Stimulated activated CD8-positive, alpha-beta memory T cell treated with anti-CD3 and anti-CD28 coated beads, Interleukin-15, amount 100 ng/mL, for 4 hours (primary cell): ENCODE results near the gene MTMR3.
"Not testable (repeated sequence)": the region's sequence is repeated elsewhere in the genome, so short reads cannot be mapped to it uniquely, and the experiment has no call there.

Experiments
- DNase-seq, 2 donors: peaks; one replicate each; pipeline ENCODE4 v3.0.0-alpha.2; 2020; ENCODE audit warnings: low read depth in 2 of 2

Gene MTMR3

GRCh38 chr22:29967461-29967860 is 84.5 kb downstream of the MTMR3 start:
- no peak for DNase-seq

GRCh38 chr22:29971607-29972006 is 88.6 kb downstream of the MTMR3 start:
- DNase-seq, result no peak

- no peak for DNase-seq
Measured at GRCh38 chr22:29972121-29972520, 89.1 kb downstream of the MTMR3 start.

GRCh38 chr22:29973269-29973668 is 90.3 kb downstream of the MTMR3 start:
- DNase-seq, result no peak

GRCh38 chr22:29973680-29974079 is 90.7 kb downstream of the MTMR3 start:
- not testable (repeated sequence) for DNase-seq

GRCh38 chr22:29975494-29975893 is 92.5 kb downstream of the MTMR3 start:
- no peak for DNase-seq

GRCh38 chr22:29977107-29977506 is 94.1 kb downstream of the MTMR3 start:
- no peak for DNase-seq

- no peak for DNase-seq
Measured at GRCh38 chr22:29979777-29980321, 96.9 kb downstream of the MTMR3 start.

- no peak for DNase-seq
Measured at GRCh38 chr22:29983296-29983917, 100.4 kb downstream of the MTMR3 start.

- no peak for DNase-seq
Measured at GRCh38 chr22:29985912-29986311, 102.9 kb downstream of the MTMR3 start.

- DNase-seq, result no peak
Measured at GRCh38 chr22:29987137-29987536, 104.2 kb downstream of the MTMR3 start.

GRCh38 chr22:29988719-29989118 is 105.7 kb downstream of the MTMR3 start:
- DNase-seq, result no peak

- no peak for DNase-seq
Measured at GRCh38 chr22:29989446-29989845, 106.5 kb downstream of the MTMR3 start.

GRCh38 chr22:29992341-29993275 is 109.6 kb downstream of the MTMR3 start:
- no peak for DNase-seq

- DNase-seq, result no peak
Measured at GRCh38 chr22:29994027-29994715, 111.2 kb downstream of the MTMR3 start.

- no peak for DNase-seq
Measured at GRCh38 chr22:29994943-29995342, 112.0 kb downstream of the MTMR3 start.

- no peak for DNase-seq
Measured at GRCh38 chr22:29997107-29997506, 114.1 kb downstream of the MTMR3 start.

- no peak for DNase-seq
Measured at GRCh38 chr22:29997516-29997915, 114.5 kb downstream of the MTMR3 start.

- DNase-seq, result no peak
Measured at GRCh38 chr22:29998627-29999384, 115.8 kb downstream of the MTMR3 start.

GRCh38 chr22:30000566-30000965 is 117.6 kb downstream of the MTMR3 start:
- DNase-seq, result no peak

- DNase-seq, result no peak
Measured at GRCh38 chr22:30001459-30001858, 118.5 kb downstream of the MTMR3 start.
